ENCODE data around the gene YJU2. TPM values are rescaled to one million over a fixed set of nuclear protein-coding genes. Genes with fewer than 3 reads are reported as not detected.
"Not testable (repeated sequence)": the region's sequence is repeated elsewhere in the genome, so short reads cannot be mapped to it uniquely, and the experiment has no call there.

The YJU2 gene
- total RNA-seq, 1 experiment from 2014 or later: 51.7 TPM

GRCh38 chr19:4228765-4229178 is 18.1 kb upstream of the YJU2 start:
- DNase-seq (ENCODE audit: low read depth): no peak

- peak; percentile 87 for DNase-seq (ENCODE audit: low read depth)
Measured at GRCh38 chr19:4229179-4229931, 17.5 kb upstream of the YJU2 start, which contains the start of gene EBI3. TSS of gene EBI3 (plus strand) at chr19:4229523. CDS start at chr19:4229551, 28 bp downstream.

GRCh38 chr19:4230237-4230636 is 16.6 kb upstream of the YJU2 start:
- DNase-seq (ENCODE audit: low read depth): not testable (repeated sequence)

- not testable (repeated sequence) for DNase-seq (ENCODE audit: low read depth)
Measured at GRCh38 chr19:4231521-4231920, 15.4 kb upstream of the YJU2 start.

- DNase-seq (ENCODE audit: low read depth): not testable (repeated sequence)
Measured at GRCh38 chr19:4232139-4232538, 14.7 kb upstream of the YJU2 start.

GRCh38 chr19:4232614-4233281 is 14.1 kb upstream of the YJU2 start:
- peak; percentile 32 for DNase-seq (ENCODE audit: low read depth)

- DNase-seq (ENCODE audit: low read depth): peak; percentile 70
Measured at GRCh38 chr19:4233282-4233853, 13.5 kb upstream of the YJU2 start.

- no peak for DNase-seq (ENCODE audit: low read depth)
Measured at GRCh38 chr19:4234142-4234861, 12.6 kb upstream of the YJU2 start.

GRCh38 chr19:4234862-4235201 is 12.0 kb upstream of the YJU2 start:
- no peak for DNase-seq (ENCODE audit: low read depth)

GRCh38 chr19:4237510-4237909 is 9.4 kb upstream of the YJU2 start:
- not testable (repeated sequence) for DNase-seq (ENCODE audit: low read depth)

GRCh38 chr19:4238831-4239230 is 8.0 kb upstream of the YJU2 start:
- no peak for DNase-seq (ENCODE audit: low read depth)

- no peak for DNase-seq (ENCODE audit: low read depth)
Measured at GRCh38 chr19:4241824-4242430, 5.0 kb upstream of the YJU2 start.

- not testable (repeated sequence) for DNase-seq (ENCODE audit: low read depth)
Measured at GRCh38 chr19:4245938-4246337, 942 bp upstream of the YJU2 start.

GRCh38 chr19:4256563-4256962 is 9.7 kb downstream of the YJU2 start:
- no peak for DNase-seq (ENCODE audit: low read depth)

GRCh38 chr19:4257025-4257424 is 10.1 kb downstream of the YJU2 start:
- no peak for DNase-seq (ENCODE audit: low read depth)

GRCh38 chr19:4258181-4258580 is 11.3 kb downstream of the YJU2 start:
- DNase-seq (ENCODE audit: low read depth): no peak

- DNase-seq (ENCODE audit: low read depth): no peak
Measured at GRCh38 chr19:4260613-4261191, 13.8 kb downstream of the YJU2 start.

GRCh38 chr19:4264812-4265211 is 17.9 kb downstream of the YJU2 start:
- DNase-seq (ENCODE audit: low read depth): no peak

GRCh38 chr19:4266253-4267000 is 19.5 kb downstream of the YJU2 start:
- no peak for DNase-seq (ENCODE audit: low read depth)

GRCh38 chr19:4267101-4267900 is 20.4 kb downstream of the YJU2 start:
- peak; percentile 82 for DNase-seq (ENCODE audit: low read depth)
